COLO668 (cell line): Measurements from ENCODE around the gene PPTC7.

ENCODE experiments used
- DNase-seq: peaks from one replicate; lab custom pipeline; 2025; ENCODE audit not compliant: unreplicated experiment; lab: John Stamatoyannopoulos, UW

Gene PPTC7

GRCh38 chr12:110498984-110499706 lies 84.0 kb downstream of the PPTC7 start:
- no peak for DNase-seq
